HG03095 (cell line): ENCODE results near the gene TREM1.

Source experiments
- ATAC-seq: cut with Tn5 transposase; IDR thresholded peaks from one replicate; pipeline ENCODE4 v1.9.1; 2021; ENCODE audit warnings: moderate library complexity; ENCODE audit not compliant: unreplicated experiment

The TREM1 gene

DNA sequence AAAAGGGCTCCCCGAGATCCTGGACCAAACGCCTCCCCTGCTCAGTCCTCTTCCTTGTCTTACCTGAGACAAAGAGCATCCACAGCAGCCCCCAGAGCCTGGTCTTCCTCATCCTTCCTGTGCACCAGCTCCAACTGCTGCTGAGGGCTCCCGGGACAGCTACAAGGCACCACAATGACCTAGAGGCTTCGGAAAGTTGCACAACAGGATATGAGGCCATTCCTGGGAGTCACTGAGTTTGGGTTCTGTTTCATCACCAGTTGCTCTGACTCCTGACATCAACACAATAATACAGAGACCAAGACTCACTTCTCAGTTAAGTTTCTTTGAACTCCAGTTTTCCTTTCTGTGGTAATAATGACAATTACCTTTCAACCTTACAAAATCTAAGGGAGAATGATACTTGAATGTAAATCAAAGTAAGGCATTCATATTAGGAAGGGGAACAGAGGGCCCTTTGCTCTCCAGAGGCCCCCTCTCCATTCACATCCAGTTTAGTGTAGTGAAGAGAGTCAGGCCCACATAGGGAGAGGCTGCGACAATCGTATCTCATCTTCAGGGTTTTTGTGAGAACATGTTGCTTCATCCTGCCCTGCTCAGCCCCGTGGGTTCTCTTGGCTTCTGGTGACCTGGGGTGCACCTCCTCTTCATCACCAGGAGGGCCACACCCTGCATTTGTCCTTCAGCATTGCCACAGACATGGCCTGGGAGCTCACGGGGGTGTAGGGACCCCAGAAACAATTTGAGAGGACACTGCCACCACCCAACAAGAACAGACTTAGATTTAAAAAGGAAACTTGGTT, at the start of gene TREM1:
Gene TREM1, minus strand, starts transcription at position 139 of the 803 bp plus-strand sequence. Its CDS starts 27 bp downstream, at position 112.
- ATAC-seq: no peak

DNA sequence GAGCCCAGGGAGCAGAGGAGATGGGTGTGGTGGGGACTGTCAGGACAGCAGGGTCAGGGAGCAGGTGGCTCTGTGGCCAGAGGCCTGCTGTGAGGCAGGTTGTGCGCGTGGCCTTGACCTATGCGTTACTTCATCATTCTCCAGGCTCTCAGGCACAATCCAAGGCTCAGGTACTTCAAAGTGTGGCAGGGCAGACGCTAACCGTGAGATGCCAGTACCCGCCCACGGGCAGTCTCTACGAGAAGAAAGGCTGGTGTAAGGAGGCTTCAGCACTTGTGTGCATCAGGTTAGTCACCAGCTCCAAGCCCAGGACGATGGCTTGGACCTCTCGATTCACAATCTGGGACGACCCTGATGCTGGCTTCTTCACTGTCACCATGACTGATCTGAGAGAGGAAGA, 49.5 kb upstream of the TREM1 start:
- ATAC-seq: no peak

DNA sequence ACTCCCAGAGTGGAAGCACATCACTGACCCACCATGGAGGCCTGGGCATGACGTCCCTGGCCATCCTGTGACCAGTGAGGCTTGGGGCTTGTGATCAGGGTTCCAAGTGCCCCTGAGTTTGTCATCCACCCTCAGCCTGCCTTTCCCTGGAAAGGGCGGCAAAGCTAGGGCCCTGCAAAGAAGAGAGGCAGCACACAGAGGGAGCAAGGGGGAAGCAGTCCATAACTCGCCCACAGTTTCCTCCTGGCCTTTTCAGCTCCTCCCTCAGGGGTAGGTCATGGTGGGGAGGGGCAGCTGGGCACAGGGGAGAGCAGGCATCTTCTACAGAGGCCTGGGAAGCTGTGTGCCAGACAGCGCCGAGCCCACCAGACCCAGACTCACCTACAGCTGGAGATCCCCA, 48.8 kb upstream of the TREM1 start, which contains the start of gene NCR2:
Gene NCR2, plus strand, starts transcription at position 313 of the 400 bp plus-strand sequence. CDS start 269 bp downstream, outside the sequence.
- ATAC-seq: no peak

DNA sequence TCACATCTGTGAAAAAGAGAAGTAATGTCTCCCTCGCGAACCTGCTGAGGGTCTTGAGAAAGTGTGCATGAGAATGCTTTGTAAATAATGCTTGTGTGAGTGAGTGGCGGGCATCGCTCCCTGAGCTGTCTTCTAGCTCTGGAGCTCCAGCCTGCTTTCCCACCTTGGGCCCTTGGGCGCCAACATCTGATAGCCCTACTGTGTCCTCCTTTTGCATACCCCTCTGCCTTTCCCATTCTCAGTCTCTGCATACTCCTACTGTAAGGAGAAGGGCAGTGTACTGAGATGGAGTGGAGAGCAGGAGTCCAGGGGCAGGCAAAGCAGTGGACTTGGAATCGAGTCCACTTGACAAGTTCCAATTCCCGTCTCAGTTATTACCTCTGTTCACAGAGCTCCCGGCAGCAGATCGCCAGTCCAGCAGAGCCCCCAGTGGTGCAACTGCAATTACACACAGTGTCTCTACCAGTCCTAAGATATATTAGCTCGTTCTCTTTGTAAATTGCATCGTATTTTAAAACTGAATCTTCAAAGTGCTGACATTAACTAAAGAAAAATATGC, 48.1 kb upstream of the TREM1 start:
- ATAC-seq: no peak

DNA sequence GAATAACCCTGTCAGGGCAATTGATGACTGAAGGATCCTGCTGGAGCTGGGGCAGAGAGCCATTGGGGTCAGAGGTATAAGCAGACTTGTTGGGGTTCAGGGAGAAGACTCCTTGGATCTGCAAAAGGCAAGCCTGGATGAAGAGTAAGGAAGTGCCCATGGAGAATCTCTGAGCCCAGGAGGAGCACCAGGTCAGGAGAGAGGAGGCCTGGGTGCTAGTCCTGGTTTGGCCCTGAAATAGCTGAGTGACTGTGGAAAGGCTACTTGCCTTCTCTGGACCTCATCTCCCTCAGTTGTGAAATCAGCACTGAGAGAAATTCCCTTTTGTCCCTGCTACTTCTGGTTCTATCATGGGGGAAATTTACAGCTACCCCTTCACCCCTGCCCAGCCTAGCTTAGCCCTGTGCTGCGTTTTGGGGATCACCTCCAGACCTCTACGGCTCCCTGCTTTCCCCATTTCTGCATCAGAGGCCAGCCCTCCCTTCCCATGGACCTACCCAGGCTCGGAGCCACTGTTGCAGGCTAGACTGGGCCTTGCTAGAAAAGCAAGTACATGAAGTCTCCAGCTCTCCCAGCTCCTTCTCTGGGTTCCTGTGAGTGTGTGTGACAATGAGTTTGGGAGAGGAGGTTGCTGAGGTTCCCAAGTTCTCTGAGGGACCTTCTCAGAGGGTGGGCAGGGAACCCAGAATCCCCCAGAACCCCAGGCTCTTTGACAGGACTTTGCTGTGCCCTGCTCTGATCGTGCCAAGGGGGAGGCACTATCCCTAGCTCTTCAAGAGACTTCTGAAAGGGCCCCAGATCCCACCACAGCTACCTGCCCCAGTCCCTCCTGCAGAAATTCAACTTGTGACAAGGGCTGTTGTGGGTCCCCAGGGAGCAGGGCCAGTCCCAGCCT, 46.6 kb upstream of the TREM1 start:
- no peak for ATAC-seq

DNA sequence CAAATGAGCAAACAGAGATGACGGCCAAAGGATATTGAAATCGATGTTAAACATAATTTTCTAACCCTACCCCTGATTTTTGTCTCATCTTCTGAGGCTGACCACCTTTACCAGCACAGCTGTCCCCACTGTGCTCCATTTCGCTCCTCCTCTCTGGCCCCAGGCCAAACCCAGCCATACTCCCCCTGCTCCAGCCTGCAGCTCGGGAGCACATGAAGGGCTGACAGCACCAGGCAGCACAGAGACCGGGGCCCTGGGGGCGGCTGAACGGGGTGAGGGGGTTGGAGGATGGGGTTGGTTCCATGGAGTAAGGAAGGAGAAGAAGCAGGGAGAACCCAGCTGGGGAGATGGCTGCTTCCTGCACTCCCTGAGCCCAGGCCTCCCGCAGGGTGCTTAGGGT, 45.8 kb upstream of the TREM1 start:
- ATAC-seq: no peak

DNA sequence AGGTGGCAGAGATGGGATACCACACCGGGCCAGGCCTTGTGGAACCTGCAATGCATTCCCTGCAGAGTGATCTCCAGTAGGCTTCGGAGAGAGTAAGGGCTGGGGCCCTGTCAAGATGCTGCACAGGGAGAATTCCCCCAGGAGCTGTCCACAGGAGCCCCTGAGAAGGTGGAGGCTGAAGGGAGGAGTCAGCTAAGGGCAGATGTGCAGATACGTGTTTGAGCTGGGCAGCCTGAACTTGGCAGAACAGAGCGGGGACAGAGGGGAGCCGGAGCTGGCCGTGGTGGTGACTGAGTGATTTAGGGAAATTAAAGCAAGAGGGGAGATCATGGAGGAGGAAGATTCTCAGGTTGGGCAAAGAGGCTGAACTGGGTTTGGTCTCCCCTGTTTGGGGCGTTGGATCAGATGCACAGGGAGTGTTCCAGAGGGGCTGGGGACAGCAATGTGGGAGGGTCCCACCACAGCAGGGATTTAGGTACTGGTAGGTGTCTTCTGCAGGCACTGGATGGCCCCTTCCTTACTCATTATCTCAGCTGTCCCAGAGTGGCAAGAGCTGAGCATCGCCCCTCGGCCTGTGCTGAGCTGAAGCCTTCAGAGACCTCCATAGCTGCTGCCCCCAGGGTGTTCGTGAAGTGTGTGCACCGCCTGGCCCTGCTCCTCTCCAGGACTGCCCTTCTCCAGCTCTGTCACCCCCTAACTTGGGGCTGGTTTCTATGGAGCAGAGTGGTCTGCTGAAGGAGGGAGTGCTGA, 45.1 kb upstream of the TREM1 start:
- ATAC-seq: no peak

DNA sequence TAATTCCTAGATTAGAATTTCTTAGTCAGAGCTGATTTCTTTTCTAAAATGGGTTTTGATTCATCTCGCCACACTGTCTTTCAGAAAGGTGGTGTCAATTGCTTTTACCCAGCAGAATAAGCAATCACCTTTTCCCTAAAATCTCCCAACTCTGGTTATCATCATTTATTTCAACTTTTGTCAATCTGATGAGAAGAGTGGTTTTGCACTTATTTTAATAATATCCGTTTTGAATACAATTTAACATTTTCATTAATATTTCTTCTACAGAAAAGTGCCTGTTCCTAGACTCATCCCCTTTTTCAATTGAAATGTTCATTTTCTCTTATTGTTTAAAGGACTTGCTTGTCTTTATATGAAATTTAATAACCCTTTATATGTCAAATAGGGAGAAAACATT, 40.7 kb upstream of the TREM1 start:
- ATAC-seq: no peak

DNA sequence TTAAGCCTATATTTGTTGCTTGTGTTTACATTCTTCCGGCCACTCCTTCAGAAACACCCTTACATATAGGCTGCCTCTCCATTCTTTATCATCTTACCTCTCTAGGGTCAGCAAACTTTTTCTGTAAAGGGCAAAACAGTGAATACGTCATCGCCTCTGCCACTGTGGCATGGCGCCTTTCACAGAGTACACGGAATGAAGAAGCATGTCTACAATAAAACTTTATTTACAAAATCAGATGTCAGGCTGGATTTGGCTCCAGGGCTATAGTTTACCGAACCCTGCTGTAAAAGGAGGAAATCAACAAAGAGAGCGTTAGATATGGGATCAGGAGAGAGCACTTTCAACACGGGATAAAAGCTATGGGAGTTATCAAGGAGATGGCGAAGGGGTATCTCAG, 39.6 kb upstream of the TREM1 start:
- ATAC-seq: no peak

DNA sequence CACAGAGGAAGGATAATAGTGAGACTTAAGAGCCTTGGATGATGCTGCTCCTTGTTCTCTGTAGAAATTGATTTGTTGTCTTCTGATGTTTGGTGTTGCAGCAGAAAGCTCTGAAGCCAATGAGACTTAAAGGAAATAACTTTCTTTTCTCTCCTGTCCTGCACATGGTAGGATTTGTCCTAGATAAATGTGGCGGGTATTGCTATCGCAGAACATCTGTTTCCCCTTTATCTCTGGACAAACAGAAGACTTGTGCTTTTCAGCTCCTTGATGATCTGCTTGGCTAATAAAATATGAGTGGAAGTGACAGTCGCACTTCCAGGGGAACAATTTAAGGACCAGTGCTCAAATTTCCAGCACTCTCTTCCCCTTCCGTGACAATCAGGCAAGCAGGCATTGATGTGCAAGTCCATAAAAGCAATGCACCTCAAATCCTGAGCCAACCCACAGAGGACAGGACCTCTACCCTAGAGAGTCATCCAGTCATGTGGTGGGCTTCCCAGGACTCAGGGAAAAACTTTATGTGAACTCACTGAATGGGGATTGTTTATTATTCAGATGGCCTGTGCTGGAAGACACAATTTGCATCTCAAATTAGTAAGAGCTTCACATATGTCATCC, 39.1 kb upstream of the TREM1 start:
- ATAC-seq: no peak

DNA sequence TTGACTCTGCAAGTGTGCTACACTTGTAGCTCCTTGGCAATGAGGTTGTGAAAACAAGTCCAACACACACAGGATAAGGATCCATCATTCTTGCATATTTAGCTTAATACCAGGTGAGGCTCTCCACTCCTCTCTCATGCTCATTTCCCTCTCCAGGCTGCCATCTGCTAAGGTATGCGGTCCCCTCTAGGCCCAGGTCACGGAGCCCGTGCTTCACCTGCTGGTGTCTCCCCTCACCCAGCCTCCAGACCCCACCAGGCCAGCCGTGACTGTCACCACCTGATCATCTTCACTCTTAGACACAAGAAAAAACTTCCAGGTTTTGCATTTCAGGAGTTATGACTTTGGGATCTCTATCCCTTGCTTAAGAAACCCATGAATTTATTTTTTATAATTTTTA, 34.7 kb upstream of the TREM1 start:
- ATAC-seq: no peak

DNA sequence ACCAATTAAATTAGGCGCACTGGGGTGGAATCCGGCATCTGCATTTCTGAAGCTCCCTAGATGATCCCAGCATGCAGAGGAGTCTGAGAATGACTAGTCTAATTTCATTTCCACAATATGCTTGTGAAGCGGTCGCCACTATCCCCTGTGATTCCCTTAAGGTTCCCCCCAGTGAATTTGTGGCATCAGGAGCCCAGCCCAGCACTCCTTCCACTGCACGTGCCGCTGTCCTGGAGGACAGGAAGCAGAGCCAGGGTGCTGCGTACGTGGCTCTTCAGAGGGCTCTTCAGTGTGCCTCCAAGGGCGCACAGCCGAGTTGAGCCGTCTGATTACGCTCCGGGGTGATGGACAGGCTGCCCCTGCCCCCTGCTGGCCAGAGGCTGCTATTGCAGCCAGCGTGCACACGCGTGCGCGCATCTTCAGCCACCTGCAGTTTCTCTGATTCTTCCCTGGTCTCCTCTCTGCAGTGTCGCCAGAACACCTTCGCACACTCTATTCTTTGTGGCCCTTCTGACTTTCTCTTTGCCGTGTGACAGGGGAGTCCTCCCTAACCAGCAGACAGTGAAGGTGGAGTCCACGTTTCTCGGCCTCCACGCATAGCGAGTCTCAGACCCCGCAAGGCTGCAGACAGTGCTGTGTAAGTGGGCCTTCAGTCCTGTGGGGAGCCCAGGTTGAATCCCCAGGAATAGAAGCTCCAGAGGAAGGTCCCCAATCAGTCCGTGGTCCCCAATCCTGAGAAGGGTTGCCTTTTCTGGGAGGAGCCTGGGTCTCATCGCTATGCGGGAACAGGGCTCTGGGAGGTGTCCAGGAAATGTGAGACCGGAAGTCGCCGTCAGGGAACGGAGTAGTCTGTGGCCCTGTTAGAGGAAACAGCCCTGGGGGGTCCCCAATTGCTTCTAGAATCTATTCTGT, 32.4 kb upstream of the TREM1 start:
- peak; percentile 86 for ATAC-seq

DNA sequence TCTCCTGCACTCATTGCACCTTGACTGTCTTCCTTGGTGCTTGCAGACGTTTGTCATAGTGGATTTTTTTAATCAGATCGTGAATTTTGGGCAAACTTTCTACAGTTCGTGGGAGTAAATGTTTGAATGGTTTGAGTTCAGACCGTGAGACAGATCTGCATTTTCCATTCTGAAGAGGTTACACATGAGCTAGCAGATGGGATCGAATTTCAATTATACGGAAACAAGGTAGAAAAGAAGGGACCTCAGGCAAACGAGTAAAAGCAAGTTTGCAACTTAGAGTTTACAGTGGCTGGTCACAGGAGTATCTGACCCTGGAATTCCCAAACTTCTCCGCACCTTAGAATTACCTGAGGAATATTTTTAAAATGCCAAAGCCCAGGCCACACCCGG, 31.8 kb upstream of the TREM1 start:
- ATAC-seq: no peak

DNA sequence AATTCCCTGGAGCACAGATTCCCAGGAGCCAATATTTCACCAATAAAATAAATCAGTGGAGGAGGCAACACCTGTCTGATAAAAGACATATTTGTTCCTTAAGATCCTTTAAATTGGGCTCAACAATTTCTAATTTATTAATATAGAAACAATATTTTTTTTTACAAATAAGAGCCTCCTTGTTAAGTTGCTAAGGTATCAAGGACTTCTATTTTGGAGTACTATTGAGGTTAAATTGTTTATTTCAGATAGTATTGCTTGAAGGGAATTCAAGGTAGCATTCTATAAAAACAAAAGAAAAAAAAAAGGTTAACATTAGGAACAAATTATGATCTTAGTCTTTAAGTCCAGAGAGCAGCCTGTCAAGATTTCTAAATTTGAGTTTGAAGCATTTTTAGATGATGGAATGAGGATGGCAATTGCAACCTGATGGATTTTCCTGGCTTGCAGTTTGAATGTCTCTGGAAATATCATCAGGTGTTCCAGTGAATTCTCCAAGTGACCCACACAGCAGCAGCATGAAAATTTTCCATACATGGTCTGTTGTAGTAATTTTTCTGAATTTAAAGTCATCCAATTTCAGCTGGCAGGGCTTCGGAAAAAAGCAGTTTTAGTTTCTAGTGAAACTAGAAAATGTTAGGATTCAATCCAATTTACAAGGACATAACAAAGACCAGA, 29.6 kb upstream of the TREM1 start:
- no peak for ATAC-seq

DNA sequence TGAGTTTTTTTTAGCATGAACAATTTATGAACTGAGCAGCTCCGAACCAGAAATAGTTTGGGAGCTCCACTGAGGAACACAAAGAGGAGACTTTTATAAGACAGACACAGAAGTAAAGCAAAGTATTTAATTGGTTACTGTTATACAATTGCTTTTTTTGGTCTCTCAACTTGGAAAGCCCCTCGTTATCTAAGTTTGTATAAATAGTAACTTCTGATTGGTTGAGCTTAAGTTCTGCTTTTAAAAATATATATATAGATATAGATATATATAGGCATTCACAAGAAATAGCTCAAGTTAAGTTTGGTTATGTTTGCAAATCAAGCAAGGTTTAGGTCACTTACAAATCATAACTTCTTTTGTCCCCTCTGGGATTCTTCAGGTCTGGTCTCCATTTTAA, 28.7 kb upstream of the TREM1 start:
- ATAC-seq: no peak

DNA sequence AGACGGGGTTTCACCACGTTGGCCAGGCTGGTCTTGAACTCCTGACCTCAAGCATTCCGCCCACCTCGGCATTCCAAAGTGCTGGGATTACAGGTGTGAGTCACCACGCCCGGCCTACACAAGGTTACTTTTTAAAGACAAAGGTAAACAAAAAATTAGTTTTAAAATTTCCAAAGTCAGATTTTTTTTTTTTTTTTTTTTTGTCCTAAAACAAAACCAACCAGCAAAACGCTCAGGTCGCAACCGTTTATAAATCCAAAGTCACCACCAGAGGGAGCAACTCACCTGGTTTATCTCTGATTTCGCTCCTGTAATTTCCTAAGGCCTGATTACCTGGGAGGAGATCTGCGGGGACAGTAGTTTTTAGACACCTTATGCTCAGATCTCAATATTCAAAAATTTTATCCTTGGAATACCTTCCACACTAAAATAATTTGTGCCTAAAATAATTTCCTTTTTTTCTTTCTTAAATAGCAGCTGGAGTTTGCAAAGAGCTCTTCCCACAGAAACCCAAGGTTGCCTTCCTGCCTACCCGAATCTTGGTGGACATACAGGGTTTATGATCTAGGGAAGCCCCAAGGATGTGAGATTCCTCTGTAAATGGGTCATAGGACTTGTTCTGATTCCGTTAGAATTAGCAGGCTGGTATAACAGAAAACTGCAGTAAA, 19.8 kb upstream of the TREM1 start:
- ATAC-seq: no peak

DNA sequence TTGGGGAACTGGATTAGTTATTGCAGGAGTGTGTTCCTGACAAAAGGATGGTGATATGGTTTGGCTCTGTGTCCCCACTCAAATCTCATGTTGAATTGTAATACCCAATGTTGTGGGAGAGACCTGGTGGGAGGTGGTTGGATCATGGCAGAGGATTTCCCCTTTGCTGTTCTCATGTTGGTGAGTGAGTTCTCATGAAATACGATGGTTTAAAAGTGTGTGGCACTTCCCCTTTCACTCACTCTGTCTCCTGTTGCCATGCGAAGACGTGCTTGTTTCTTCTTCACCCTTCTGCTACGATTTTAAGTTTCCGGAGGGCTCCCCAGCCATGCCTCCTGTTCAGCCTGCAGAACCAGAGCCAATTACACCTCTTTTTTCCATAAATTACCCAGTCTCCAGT, 16.2 kb upstream of the TREM1 start:
- ATAC-seq: no peak

DNA sequence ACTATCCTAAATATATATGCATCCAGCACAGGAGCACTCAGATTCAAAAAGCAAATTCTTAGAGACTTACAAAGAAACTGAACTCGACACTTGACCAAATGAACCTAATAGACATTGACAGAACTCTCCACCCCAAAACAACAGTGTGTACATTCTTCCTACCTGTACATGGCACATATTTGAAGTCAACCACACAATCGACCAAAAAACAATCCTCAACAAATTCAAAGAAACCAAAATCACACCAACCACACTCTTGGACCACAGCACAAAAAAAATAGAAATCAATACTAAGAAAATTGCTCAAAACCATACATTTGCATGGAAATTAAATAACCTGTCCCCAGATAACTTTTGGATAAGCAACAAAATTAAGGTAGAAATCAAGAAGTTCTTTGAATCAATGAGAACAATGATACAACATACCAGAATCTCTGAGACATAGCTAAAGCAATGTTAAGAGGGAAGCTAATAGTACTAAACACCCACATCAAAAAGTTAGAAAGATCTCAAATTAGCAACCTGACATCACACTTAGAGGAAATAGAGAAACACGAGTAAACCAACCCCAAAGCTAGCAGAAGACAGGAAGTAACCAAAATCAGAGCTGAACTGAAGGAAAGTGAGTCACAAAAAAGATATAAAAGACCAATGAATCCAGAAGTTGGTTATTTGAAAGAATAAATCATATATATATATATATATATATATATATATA, 12.5 kb upstream of the TREM1 start:
- no peak for ATAC-seq
